Fibroblast of pulmonary artery (primary cell): Measurements from ENCODE around the gene LDAH.
A peak's percentile ranks its signal among the peaks of the same experiment; 100 is the strongest.

Experiments
- DNase-seq: peaks from one replicate; pipeline ENCODE4 v3.0.0-alpha.2; 2010; ENCODE audit warnings: low read depth
- H3K4me3 ChIP-seq: replicated peaks from 2 replicates; pipeline ENCODE4 v1.5.1; 2011; ENCODE audit warnings: low read depth, mild to moderate bottlenecking, control low read depth, low read length, moderate library complexity
- CTCF ChIP-seq: IDR thresholded peaks from 2 replicates; pipeline ENCODE4 v1.5.1; 2011; ENCODE audit warnings: mild to moderate bottlenecking, control low read depth, low read length, inconsistent platforms; ENCODE audit errors: missing control alignments

The LDAH gene

GRCh38 chr2:20762945-20763683 lies 59.8 kb downstream of the LDAH start:
- DNase-seq: no peak
- no peak for TF ChIP-seq CTCF

GRCh38 chr2:20759487-20759886 lies 63.4 kb downstream of the LDAH start:
- no peak overlapping the region for H3K4me3 ChIP-seq
- TF ChIP-seq CTCF: no peak

More at GRCh38 chr2:20762945-20763683, 59.8 kb downstream of the LDAH start:
- H3K4me3 ChIP-seq: no peak overlapping the region

GRCh38 chr2:20758997-20759396 lies 63.9 kb downstream of the LDAH start:
- TF ChIP-seq CTCF: no peak
- H3K4me3 ChIP-seq: no peak overlapping the region
- DNase-seq: no peak

More at GRCh38 chr2:20759487-20759886, 63.4 kb downstream of the LDAH start:
- no peak for DNase-seq

- no peak overlapping the region for H3K4me3 ChIP-seq
- TF ChIP-seq CTCF: no peak
- DNase-seq: no peak
Observed at GRCh38 chr2:20757405-20758090, 65.4 kb downstream of the LDAH start.

- DNase-seq: peak; percentile 6
- no peak overlapping the region for H3K4me3 ChIP-seq
- peak; percentile 25 for TF ChIP-seq CTCF
Observed at GRCh38 chr2:20755132-20755800, 67.6 kb downstream of the LDAH start.

- no peak overlapping the region for H3K4me3 ChIP-seq
- no peak for TF ChIP-seq CTCF
- no peak for DNase-seq
Observed at GRCh38 chr2:20752293-20752692, 70.6 kb downstream of the LDAH start.
